Tibial artery (tissue), 4 donors: Measurements from ENCODE around the gene TARBP1.

Experiments
- DNase-seq, 2 donors: peaks; one replicate each; pipeline ENCODE4 v3.0.0-alpha.2; 2019
- H3K27ac ChIP-seq, 2 donors: fragments of 200-600 bp; sonication (generic) in 1 of 2; 1 replicate in 1 of 2; 2 replicates in 1 of 2; pipeline ENCODE4 v1.5.1; 2018 to 2019; ENCODE audit warnings: mild to moderate bottlenecking in 1 of 2
- H3K27me3 ChIP-seq, 2 donors: fragments of 200-600 bp; sonication (generic) in 1 of 2; one replicate each; pipeline versions ENCODE4 v1.5.1 to v1.6.0; 2016 to 2019
- H3K36me3 ChIP-seq, 3 donors: fragments of 200-600 bp; sonication (generic) in 2 of 3; one replicate each; pipeline ENCODE4 v1.5.1; 2016 to 2019; ENCODE audit warnings: mild to moderate bottlenecking in 2 of 3
- H3K4me1 ChIP-seq, 4 donors: fragments of 200-600 bp; sonication (generic) in 2 of 4; 1 replicate in 3 of 4; 2 replicates in 1 of 4; pipeline ENCODE4 v1.5.1; 2016 to 2019
- H3K4me3 ChIP-seq, 2 donors: fragments of 200-600 bp; sonication (generic) in 1 of 2; 1 replicate in 1 of 2; 2 replicates in 1 of 2; pipeline ENCODE4 v1.5.1; 2018 to 2019; ENCODE audit warnings: mild to moderate bottlenecking in 2 of 2
- H3K9me3 ChIP-seq, 3 donors: fragments of 200-600 bp; sonication (generic) in 1 of 3; one replicate each; pipeline ENCODE4 v1.5.1; 2016 to 2019
- CTCF ChIP-seq, 2 experiments: fragments of 200-600 bp in 1 of 2; fragments of 450-650 bp in 1 of 2; IDR thresholded peaks; one replicate each; pipeline ENCODE4 v1.5.1; 2017 to 2019; ENCODE audit warnings: antibody characterized with exemption in 2 of 2, mild to moderate bottlenecking in 1 of 2, moderate library complexity in 1 of 2
- intact Hi-C: fragments of 100-400 bp; cut with DNase I; formaldehyde crosslinking; loops from one replicate; pipeline ENCODE4 v1.15.0; 2023; ENCODE audit warnings: low total_unique reads

TARBP1 gene

GRCh38 chr1:234438579-234438978 lies 40.4 kb downstream of the TARBP1 start:
- TF ChIP-seq CTCF (IDR thresholded peaks at IDR 0.05) = no peak
- Histone ChIP-seq H3K9me3 (no peaks in the 10 kb centered on the region), H3K27me3 (no peaks in the 10 kb centered on the region), H3K27ac (no peak overlapping the region), H3K4me3 (no peak overlapping the region), H3K4me1 (no peaks in the 10 kb centered on the region), H3K36me3 (peaks cover 4 to 16% (median 6%) of the 10 kb centered on the region in 3 donors)
- intact Hi-C loops = no loop called here
- DNase-seq = no peak

GRCh38 chr1:234437423-234438171 lies 41.4 kb downstream of the TARBP1 start:
- TF ChIP-seq CTCF (IDR thresholded peaks at IDR 0.05) = no peak

GRCh38 chr1:234435620-234436019 lies 43.4 kb downstream of the TARBP1 start:
- Histone ChIP-seq H3K36me3 (peaks cover 0 to 8% (median 6%) of the 10 kb centered on the region in 3 donors), H3K9me3 (no peaks in the 10 kb centered on the region), H3K4me3 (no peak overlapping the region), H3K4me1 (no peaks in the 10 kb centered on the region), H3K27ac (no peak overlapping the region), H3K27me3 (no peaks in the 10 kb centered on the region)
- DNase-seq = no peak
- TF ChIP-seq CTCF (IDR thresholded peaks at IDR 0.05) = no peak
- intact Hi-C loops = no loop called here

More at GRCh38 chr1:234437423-234438171, 41.4 kb downstream of the TARBP1 start:
- no peak for DNase-seq
- intact Hi-C loops = no loop called here
- no peak overlapping the region for H3K4me3 ChIP-seq
- H3K27me3 ChIP-seq = no peaks in the 10 kb centered on the region
- H3K9me3 ChIP-seq = no peaks in the 10 kb centered on the region
- no peaks in the 10 kb centered on the region for H3K4me1 ChIP-seq
- H3K27ac ChIP-seq = no peak overlapping the region
- peaks cover 0 to 16% (median 6%) of the 10 kb centered on the region in 3 donors for H3K36me3 ChIP-seq

- Histone ChIP-seq H3K27ac (no peak overlapping the region), H3K36me3 (peaks cover 0 to 7% (median 4%) of the 10 kb centered on the region in 3 donors), H3K9me3 (no peaks in the 10 kb centered on the region), H3K4me1 (no peaks in the 10 kb centered on the region), H3K4me3 (no peak overlapping the region), H3K27me3 (no peaks in the 10 kb centered on the region)
- intact Hi-C loops = no loop called here
- TF ChIP-seq CTCF (IDR thresholded peaks at IDR 0.05) = no peak
- no peak for DNase-seq
Measured at GRCh38 chr1:234434706-234435105, 44.3 kb downstream of the TARBP1 start.

GRCh38 chr1:234433563-234434285 lies 45.3 kb downstream of the TARBP1 start:
- Histone ChIP-seq H3K36me3 (peaks cover 4 to 14% (median 5%) of the 10 kb centered on the region in 3 donors), H3K9me3 (no peaks in the 10 kb centered on the region), H3K4me1 (no peaks in the 10 kb centered on the region), H3K4me3 (no peak overlapping the region), H3K27me3 (no peaks in the 10 kb centered on the region), H3K27ac (no peak overlapping the region)
- TF ChIP-seq CTCF (IDR thresholded peaks at IDR 0.05) = no peak
- intact Hi-C loops = no loop called here
- DNase-seq = no peak
